C4-2B (cell line): ENCODE data around the gene CLCA2.

Experiments used
- CTCF ChIP-seq: fragments of 450-650 bp; conservative IDR thresholded peaks from 2 replicates; pipeline ENCODE4 v1.5.1; 2017; ENCODE audit warnings: mild to moderate bottlenecking
- ZFX ChIP-seq: fragments of 450-650 bp; IDR thresholded peaks from 2 replicates; pipeline ENCODE4 v1.6.1; 2017

DNA sequence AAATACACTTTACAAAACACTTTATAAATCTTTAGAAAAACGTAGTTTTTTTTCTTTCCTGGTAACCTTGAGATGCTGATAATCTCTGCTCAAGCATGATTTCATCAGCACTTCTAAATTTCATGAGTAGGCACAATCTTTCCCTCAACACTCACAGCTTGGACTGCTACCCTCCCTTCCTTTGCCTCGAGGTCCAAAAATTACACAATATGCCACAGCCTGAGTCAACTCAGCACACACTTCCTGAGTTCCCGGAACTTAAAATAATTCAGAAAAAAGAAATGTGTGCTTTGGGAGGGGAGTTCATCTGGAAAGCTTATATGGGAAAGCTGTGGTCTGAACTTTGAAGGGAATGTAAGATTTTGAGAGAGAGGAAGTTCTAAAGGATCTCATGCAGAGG is 5.9 kb downstream of the CLCA2 start:
- no peak for TF ChIP-seq CTCF
- TF ChIP-seq ZFX: no peak
